ENCODE measurements around the gene INPP5D.

- TF ChIP-seq CTCF (IDR thresholded peaks at IDR 0.05) (no peak), POLR2A (IDR thresholded peaks at IDR 0.05) (no peak)
Observed at GRCh38 chr2:233119123-233119522, 59.0 kb downstream of the INPP5D start.
